Activated CD8-positive, alpha-beta T cell treated with anti-CD3 and anti-CD28 coated beads, Interleukin-2, amount 10 ng/mL, durations not matched to agents 7 days and 5 days (primary cell): Measurements from ENCODE around the gene SACM1L. TPM values are rescaled to one million over a fixed set of nuclear protein-coding genes. Genes with fewer than 3 reads are reported as not detected.

Experiments used
- ATAC-seq: fragments of 150-1000 bp; cut with Tn5 transposase; one replicate; pipeline ENCODE4 v1.10.0; 2021; ENCODE audit warnings: moderate library complexity
- CTCF ChIA-PET: fragments of 350-600 bp; sonication (Branson Sonifier 250); formaldehyde crosslinking; loops from one replicate; lab custom pipeline; 2021; ENCODE audit warnings: antibody characterized with exemption; lab: Charles Lee
- POLR2A ChIA-PET: fragments of 350-600 bp; sonication (Branson Sonifier 250); formaldehyde crosslinking; loops from one replicate; lab custom pipeline; 2021; ENCODE audit warnings: antibody characterized with exemption; lab: Charles Lee
- DNase-seq: peaks from one replicate; pipeline ENCODE4 v3.0.0-alpha.2; 2020
- H3K27ac Mint-ChIP-seq: one replicate; pipeline ENCODE4 v1.8.0; 2021; ENCODE audit warnings: mild to moderate bottlenecking, mixed read lengths
- H3K27me3 Mint-ChIP-seq: one replicate; pipeline ENCODE4 v1.8.0; 2021; ENCODE audit warnings: low read depth, mixed read lengths
- H3K36me3 Mint-ChIP-seq: one replicate; pipeline ENCODE4 v1.8.0; 2021; ENCODE audit warnings: low read depth, mixed read lengths
- H3K4me1 Mint-ChIP-seq: one replicate; pipeline ENCODE4 v1.8.0; 2021; ENCODE audit warnings: low read depth, mixed read lengths
- H3K4me3 Mint-ChIP-seq: one replicate; pipeline ENCODE4 v1.8.0; 2021; ENCODE audit warnings: mild to moderate bottlenecking, mixed read lengths
- H3K9me3 Mint-ChIP-seq: one replicate; pipeline ENCODE4 v1.8.0; 2022; ENCODE audit warnings: mixed read lengths; ENCODE audit not compliant: insufficient read depth
- total RNA-seq, 2 experiments: library from RNA; stranded (reverse); gene quantifications; one replicate each; pipeline ENCODE4 v1.2.3, GENCODE V29; 2021

Gene SACM1L
- total RNA-seq, 2 experiments from 2014 or later: 89.8 to 96.4 TPM

DNA sequence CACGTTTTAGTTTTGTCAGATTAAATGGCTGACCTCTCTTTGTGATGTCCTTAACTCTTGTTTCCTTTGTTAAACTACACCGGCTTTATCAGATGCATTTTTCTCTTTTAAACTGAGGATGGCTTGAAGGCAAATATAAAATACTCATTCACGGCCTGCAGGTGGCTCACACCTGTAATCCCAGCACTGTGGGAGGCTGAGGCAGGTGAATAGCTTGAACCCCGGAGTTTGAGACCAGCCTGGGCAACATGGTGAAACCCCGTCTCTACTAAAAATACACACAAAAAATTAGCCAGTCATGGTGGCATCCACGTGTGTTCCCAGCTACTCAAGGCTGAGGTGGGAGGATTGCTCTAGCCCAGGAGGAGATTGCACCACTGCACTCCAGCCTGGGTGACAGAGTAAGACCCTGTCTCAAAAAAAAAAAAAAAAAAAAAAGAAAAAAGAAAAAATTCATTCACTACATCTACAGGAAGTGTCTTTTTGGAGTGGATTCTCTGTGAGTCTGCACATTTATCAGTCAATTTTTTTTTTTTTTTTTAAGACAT lies 34.7 kb upstream of the SACM1L start:
- Mint-ChIP-seq H3K4me1 (peaks cover 15% of the 10 kb centered on the region), H3K27ac (peak overlapping the region; percentile 37), H3K27me3 (no peaks in the 10 kb centered on the region), H3K36me3 (peaks cover 16% of the 10 kb centered on the region), H3K9me3 (peaks cover 3% of the 10 kb centered on the region), H3K4me3 (no peak overlapping the region)
- ChIA-PET POLR2A (no interaction called here), CTCF (interaction anchor here (0.9 to 4.5 kb wide), 6 partner anchors 11 to 156 kb away, joined by 3 to 75 read pairs (median 3); no protein-coding TSS in a partner anchor)
- DNase-seq (no peak), ATAC-seq (no peak)

DNA sequence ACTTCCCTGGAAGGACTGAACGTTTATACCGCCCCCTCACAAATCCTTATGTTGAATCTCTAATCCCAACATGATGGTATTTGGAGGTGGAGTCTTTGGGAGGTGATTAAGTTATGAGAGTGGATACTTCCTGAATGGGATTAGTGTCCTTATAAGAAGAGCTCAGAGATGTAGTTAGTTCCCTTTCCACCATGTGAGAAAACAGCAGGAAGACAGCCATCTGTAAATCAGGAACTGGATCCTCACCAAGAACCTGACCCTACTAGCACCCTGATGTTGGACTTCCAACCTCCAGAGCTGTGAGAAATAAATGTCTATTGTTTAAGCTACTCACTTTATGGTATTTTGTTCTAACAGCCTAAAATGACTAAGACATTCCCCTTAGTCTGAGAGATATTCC lies 33.3 kb upstream of the SACM1L start:
- Mint-ChIP-seq H3K27ac (no peak overlapping the region), H3K4me1 (peaks cover 16% of the 10 kb centered on the region), H3K4me3 (no peak overlapping the region), H3K9me3 (no peaks in the 10 kb centered on the region), H3K36me3 (peaks cover 6% of the 10 kb centered on the region), H3K27me3 (no peaks in the 10 kb centered on the region)
- no peak for DNase-seq
- CTCF ChIA-PET: interaction anchor here (0.6 to 4.5 kb wide), 32 partner anchors 10 to 623 kb away, joined by 3 to 75 read pairs (median 5); partner anchors contain the start of gene LIMD1
- no peak for ATAC-seq
- POLR2A ChIA-PET: no interaction called here

DNA sequence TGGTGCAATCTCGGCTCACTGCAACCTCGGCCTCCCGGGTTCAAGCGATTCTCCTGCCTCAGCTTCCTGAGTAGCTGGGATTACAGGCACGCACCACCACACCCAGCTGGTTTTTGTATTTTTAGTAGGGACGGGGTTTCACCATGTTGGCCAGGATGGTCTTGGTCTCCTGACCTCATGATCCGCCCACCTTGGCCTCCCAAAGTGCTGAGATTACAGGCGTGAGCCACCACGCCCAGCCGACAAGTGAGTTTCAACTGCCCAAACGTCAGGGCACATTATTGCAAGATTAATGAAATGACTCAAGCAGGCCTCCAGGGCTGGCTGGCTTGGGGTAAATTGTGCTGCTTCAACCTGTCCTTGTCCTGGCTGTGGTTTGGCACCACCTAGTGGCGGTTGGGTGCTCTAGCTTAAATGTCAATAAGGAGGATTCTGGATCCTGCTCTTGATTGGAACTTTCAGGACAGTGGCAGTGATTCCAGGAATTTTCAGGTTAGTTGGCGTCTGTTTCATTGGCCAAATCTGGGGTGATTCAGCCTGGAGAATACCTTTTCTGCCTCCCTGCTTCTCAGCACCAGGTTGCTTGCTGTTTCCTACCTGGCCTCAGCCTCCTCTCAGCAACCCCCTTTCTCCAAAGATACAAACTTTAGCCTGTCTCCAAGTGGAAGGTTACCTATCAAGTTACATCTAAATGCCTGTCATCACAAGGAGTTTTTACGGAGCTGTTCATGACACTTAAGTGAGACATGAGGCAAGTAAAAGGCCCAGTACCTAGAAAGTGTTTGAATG lies 32.4 kb upstream of the SACM1L start:
- POLR2A ChIA-PET: no interaction called here
- CTCF ChIA-PET: interaction anchor here (0.6 to 4.5 kb wide), 39 partner anchors 10 to 621 kb away, joined by 3 to 75 read pairs (median 4); partner anchors contain the start of gene LIMD1
- H3K4me3 Mint-ChIP-seq: no peak overlapping the region
- ATAC-seq (peak; percentile 95), DNase-seq (peak; percentile 92)
- no peaks in the 10 kb centered on the region for H3K9me3 Mint-ChIP-seq
- H3K27ac Mint-ChIP-seq: no peak overlapping the region
- H3K27me3 Mint-ChIP-seq: no peaks in the 10 kb centered on the region
- H3K4me1 Mint-ChIP-seq: peaks cover 14% of the 10 kb centered on the region
- H3K36me3 Mint-ChIP-seq: peaks cover 2% of the 10 kb centered on the region

DNA sequence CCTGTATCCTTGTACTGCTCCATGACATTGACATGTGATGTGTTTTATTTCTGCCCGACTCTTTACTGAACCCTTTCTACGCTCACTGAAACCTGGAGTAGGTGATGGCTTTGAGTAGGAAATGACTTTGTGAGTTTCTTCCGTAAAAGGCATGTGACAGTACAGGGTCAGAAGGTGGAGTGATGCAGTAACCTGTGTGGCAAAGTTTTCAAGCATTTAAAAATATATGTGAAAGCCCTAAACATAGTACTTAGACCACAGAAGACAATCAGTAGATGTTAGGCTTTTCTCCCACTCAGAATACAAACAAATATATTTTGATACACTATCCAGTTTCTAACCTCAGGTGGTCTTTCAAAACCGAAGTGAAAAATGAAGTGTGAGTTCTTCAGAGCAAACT lies 31.3 kb upstream of the SACM1L start:
- Mint-ChIP-seq H3K9me3 (no peaks in the 10 kb centered on the region), H3K27me3 (no peaks in the 10 kb centered on the region), H3K27ac (no peak overlapping the region), H3K4me1 (peaks cover 14% of the 10 kb centered on the region), H3K4me3 (no peak overlapping the region), H3K36me3 (peaks cover 3% of the 10 kb centered on the region)
- ATAC-seq: no peak
- CTCF ChIA-PET: interaction anchor here (0.9 to 4.5 kb wide), 5 partner anchors 33 to 619 kb away, joined by 3 to 75 read pairs (median 10); partner anchors contain the start of gene LIMD1
- POLR2A ChIA-PET: no interaction called here
- DNase-seq: no peak

DNA sequence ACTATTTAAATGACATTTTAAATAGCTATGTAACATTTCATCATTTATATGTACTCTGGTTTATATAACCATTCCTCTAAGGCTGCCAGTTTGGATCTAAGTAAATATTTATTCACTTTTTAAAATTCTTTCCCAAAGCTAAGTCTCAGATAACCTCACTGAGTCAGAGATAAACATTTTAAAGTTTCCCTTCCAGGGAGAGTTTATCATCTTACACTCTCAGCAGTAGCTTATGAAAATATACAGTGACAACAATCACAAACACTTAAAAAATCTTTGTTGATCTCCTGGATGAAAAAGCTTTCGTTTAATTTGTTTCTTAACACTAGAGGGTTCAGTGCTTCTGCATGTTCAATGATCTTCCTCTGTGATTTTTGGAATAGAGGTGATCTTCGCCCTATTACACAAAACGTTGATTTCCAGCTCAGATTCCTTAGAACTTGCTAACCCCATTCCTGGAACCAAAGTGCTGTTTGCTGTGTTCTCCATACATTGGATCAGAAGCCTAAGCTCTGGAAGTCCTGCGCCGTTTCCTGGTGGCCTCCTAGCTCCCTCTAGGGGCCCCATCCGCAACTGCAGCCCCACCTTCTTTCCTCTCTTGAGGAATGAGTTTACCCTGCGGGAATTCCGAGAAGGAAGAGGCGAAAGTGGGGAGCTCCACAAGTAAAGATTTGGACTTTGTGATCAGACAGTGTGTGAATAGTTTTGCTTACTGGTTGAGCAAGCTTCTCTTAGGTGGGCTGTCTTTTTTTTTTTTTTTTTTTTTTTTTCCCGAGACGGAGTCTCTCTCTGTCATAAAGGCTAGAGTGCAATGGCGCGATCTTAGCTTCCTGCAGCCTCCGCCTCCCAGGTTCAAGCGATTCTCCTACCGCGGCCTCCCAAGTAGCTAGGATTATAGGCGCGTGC lies 29.3 kb upstream of the SACM1L start:
- Mint-ChIP-seq H3K4me1 (peaks cover 18% of the 10 kb centered on the region), H3K27ac (no peak overlapping the region)

DNA sequence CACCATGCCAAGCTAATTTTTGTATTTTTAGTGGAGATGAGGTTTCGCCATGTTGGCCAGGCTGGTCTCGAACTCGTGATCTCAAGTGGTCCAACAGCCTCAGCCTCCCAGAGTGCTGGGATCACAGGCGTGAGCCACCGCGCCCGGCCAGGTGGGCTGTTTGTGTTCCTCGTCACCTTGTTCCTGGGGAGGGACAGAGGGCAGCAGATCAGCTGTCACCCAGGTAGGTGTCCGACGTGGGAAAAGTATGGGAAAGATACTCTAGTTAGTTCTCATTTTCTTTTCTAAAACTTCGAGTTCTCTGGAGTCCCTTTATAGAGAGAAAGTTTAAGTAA lies 28.7 kb upstream of the SACM1L start:
- ATAC-seq (no peak), DNase-seq (no peak)
- Mint-ChIP-seq H3K4me3 (no peak overlapping the region), H3K27ac (no peak overlapping the region), H3K4me1 (peaks cover 24% of the 10 kb centered on the region), H3K27me3 (no peaks in the 10 kb centered on the region), H3K36me3 (peaks cover 3% of the 10 kb centered on the region), H3K9me3 (no peaks in the 10 kb centered on the region)
- CTCF ChIA-PET: interaction anchor here (0.8 to 9.1 kb wide), 53 partner anchors 8 to 624 kb away, joined by 3 to 116 read pairs (median 4); partner anchors contain the start of genes LIMD1 and SACM1L
- POLR2A ChIA-PET: no interaction called here

More for the DNA sequence above, 29.3 kb upstream of the SACM1L start:
- ChIA-PET POLR2A (no interaction called here), CTCF (interaction anchor here (0.6 to 9.1 kb wide), 75 partner anchors 7 to 666 kb away, joined by 3 to 116 read pairs (median 4); partner anchors contain the start of genes LIMD1 and SACM1L)
- ATAC-seq (no peak), DNase-seq (peak; percentile 48)
- peaks cover 3% of the 10 kb centered on the region for H3K36me3 Mint-ChIP-seq
- no peaks in the 10 kb centered on the region for H3K9me3 Mint-ChIP-seq
- no peaks in the 10 kb centered on the region for H3K27me3 Mint-ChIP-seq
- H3K4me3 Mint-ChIP-seq: no peak overlapping the region

DNA sequence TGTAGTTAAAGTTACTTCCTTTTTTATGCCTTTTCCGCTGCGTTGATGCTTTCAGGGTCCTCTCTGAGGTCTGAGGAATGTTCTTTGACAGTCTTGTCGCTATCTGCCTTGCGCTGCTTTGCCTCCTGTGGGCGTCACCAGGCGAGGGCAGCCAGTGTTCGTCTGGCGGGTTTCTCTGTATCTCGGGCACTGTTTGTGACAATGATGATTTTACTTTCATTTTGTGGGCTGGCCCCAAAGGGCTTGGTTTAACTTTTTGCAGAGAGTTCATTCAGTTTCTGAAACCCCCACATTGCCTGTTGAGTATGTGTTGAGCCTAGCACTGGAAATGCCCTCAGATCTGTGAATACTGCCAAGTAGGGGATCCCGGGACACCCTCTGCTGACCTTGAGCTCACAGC lies 24.6 kb upstream of the SACM1L start:
- H3K36me3 Mint-ChIP-seq: peaks cover 34% of the 10 kb centered on the region
- H3K4me1 Mint-ChIP-seq: peaks cover 51% of the 10 kb centered on the region
- ChIA-PET CTCF (interaction anchor here (1.0 to 9.1 kb wide), 10 partner anchors 10 to 623 kb away, joined by 3 to 116 read pairs (median 3); partner anchors contain the start of gene SACM1L), POLR2A (interaction anchor here (0.6 to 1.3 kb wide), 2 partner anchors 12 to 25 kb away, joined by 3 to 5 read pairs; partner anchors contain the start of gene SACM1L)
- H3K4me3 Mint-ChIP-seq: peak overlapping the region; percentile 81
- H3K27me3 Mint-ChIP-seq: no peaks in the 10 kb centered on the region
- H3K27ac Mint-ChIP-seq: peak overlapping the region; percentile 86
- no peaks in the 10 kb centered on the region for H3K9me3 Mint-ChIP-seq
- DNase-seq (peak; percentile 84), ATAC-seq (peak; percentile 96)

DNA sequence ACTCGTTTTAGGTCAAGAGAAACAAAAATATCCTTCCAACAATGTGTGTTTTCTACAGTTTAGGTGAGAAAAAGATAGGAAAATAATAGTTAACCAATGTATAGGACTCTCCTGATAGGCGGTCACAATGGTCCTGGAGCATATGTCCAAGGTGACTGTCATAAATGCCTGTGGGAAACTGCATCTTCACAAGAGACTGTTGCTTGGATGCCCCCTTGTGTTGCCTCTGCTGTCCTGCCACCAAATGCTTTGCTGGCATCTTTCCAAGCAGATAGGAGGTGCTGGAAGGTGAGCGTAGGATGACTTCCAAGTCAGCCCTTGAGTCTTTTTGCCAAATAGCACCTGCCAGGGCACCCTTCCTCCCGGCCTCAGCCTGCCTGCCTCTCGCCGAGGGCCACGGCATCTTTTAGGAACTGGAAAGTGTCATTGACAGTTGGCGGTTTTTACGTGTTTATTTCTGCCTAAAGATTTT lies 24.1 kb upstream of the SACM1L start:
- Mint-ChIP-seq H3K4me3 (peak overlapping the region; percentile 81), H3K27ac (peak overlapping the region; percentile 86), H3K36me3 (peaks cover 39% of the 10 kb centered on the region), H3K4me1 (peaks cover 47% of the 10 kb centered on the region), H3K9me3 (no peaks in the 10 kb centered on the region), H3K27me3 (no peaks in the 10 kb centered on the region)
- POLR2A ChIA-PET: interaction anchor here (0.6 to 1.3 kb wide), 2 partner anchors 11 to 24 kb away, joined by 3 to 5 read pairs; partner anchors contain the start of gene SACM1L
- CTCF ChIA-PET: interaction anchor here (1.0 to 9.1 kb wide), 11 partner anchors 9 to 624 kb away, joined by 3 to 116 read pairs (median 3); partner anchors contain the start of gene SACM1L
- ATAC-seq (peak; percentile 52), DNase-seq (peak; percentile 75)

DNA sequence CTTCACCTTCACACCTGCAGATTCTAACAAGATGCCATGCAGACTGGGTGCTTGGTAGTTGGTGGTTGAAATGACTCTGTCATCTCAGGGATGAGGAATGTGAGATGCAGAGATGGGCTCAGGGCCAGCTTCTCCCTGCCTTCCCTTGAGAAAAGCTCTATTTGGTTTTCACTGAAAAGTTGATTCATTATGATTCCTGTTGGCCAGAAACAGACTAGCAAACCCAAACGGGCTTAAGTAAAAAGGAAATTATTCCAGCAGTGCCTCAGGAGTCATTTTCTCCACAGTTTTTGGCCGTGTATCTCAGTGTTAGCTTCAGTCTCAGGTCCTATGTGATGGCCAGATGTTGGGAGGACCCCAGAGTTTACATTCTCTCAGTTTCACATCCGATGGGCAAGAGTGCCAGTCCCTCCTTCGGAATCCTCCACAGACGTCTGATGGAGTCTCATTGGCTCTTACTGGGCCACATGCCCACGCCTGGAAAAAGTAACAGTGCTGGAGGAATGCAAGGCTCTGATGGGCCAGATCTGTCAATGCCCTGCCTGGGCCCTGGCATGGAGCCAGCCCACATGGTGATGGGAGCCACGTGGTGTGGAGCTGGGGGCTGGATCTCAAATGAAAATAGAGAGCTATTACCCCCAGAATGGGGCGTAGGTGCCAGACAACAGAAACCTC lies 22.3 kb upstream of the SACM1L start:
- peaks cover 45% of the 10 kb centered on the region for H3K36me3 Mint-ChIP-seq
- H3K4me3 Mint-ChIP-seq: no peak overlapping the region

DNA sequence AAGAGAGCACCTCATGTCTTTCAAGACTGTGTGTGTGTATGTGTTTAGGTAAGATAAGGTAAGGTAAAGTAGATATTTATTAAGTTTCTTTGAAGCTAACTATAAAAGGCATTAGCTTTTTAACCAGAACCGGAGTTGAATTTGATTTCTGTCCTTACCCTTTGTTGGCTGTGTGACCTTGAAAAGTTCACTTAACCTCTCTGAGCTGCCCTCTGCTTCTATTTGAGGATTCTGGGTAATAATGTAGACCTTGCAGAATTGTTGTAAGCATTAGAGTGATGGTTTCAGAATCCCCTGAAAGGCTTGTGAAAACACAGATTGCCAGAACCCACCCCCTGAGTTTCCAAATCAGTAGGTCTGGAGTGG lies 21.6 kb upstream of the SACM1L start:
- H3K4me1 Mint-ChIP-seq: peaks cover 47% of the 10 kb centered on the region
- CTCF ChIA-PET: interaction anchor here (0.6 to 9.1 kb wide), 9 partner anchors 7 to 158 kb away, joined by 3 to 116 read pairs (median 3); partner anchors contain the start of gene SACM1L
- peaks cover 48% of the 10 kb centered on the region for H3K36me3 Mint-ChIP-seq
- no peak for ATAC-seq
- no peaks in the 10 kb centered on the region for H3K27me3 Mint-ChIP-seq
- no peak for DNase-seq
- no peak overlapping the region for H3K4me3 Mint-ChIP-seq
- POLR2A ChIA-PET: interaction anchor here (0.6 to 1.7 kb wide), 4 partner anchors 9 to 1288 kb away, joined by 3 to 6 read pairs (median 4); partner anchors contain the start of gene SACM1L
- H3K27ac Mint-ChIP-seq: peak overlapping the region; percentile 39
- no peaks in the 10 kb centered on the region for H3K9me3 Mint-ChIP-seq

More for the DNA sequence above, 22.3 kb upstream of the SACM1L start:
- POLR2A ChIA-PET: interaction anchor here (0.6 to 1.7 kb wide), 3 partner anchors 9 to 1289 kb away, joined by 3 to 6 read pairs (median 6); partner anchors contain the start of gene SACM1L
- no peaks in the 10 kb centered on the region for H3K27me3 Mint-ChIP-seq
- H3K4me1 Mint-ChIP-seq: peaks cover 47% of the 10 kb centered on the region
- DNase-seq: no peak
- CTCF ChIA-PET: interaction anchor here (0.6 to 9.1 kb wide), 10 partner anchors 9 to 626 kb away, joined by 3 to 116 read pairs (median 7); partner anchors contain the start of gene SACM1L
- peak overlapping the region; percentile 86 for H3K27ac Mint-ChIP-seq
- H3K9me3 Mint-ChIP-seq: no peaks in the 10 kb centered on the region
- ATAC-seq: no peak
